ENCODE results near the gene ABLIM2.

ABLIM2 gene

DNA sequence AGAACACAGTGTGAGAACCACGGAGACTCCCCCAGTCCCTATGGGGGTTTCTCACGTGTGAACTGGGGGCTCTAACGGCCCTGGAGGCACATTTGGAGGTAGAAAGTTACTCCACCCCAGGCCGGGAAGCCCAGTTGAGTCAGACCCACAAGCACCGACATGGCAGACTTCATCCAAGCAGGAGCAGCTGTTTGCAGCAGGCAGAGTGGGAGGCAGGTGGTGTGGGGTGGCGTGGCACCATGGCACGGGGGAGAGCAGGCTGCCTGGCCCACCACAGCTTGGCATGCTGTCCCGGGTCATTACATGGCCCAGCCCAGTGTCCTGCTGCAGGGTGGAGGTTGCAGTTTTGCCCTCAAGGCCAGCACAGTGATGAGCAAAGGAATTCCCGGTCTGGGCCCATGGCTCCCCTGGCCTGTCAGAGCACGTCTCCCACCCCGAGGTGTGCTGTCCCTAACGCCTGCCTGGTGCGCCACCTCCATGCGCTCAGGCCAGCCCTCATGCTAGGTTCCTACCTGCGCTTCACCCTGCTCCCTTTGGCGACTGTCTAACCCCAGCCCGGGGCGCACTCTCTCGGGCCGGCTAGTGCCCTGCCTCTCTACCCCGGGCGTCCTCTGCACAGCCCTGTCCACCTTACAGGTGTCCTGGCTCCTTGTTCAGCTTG is 128.4 kb downstream of the ABLIM2 start:
- TF ChIP-seq, protein P1, sequence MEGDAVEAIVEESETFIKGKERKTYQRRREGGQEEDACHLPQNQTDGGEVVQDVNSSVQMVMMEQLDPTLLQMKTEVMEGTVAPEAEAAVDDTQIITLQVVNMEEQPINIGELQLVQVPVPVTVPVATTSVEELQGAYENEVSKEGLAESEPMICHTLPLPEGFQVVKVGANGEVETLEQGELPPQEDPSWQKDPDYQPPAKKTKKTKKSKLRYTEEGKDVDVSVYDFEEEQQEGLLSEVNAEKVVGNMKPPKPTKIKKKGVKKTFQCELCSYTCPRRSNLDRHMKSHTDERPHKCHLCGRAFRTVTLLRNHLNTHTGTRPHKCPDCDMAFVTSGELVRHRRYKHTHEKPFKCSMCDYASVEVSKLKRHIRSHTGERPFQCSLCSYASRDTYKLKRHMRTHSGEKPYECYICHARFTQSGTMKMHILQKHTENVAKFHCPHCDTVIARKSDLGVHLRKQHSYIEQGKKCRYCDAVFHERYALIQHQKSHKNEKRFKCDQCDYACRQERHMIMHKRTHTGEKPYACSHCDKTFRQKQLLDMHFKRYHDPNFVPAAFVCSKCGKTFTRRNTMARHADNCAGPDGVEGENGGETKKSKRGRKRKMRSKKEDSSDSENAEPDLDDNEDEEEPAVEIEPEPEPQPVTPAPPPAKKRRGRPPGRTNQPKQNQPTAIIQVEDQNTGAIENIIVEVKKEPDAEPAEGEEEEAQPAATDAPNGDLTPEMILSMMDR (conservative IDR thresholded peaks at IDR 0.05) = no peak
- TF ChIP-seq ZFX (IDR thresholded peaks at IDR 0.05) = no peak
- no peak overlapping the region for H3K27ac ChIP-seq

DNA sequence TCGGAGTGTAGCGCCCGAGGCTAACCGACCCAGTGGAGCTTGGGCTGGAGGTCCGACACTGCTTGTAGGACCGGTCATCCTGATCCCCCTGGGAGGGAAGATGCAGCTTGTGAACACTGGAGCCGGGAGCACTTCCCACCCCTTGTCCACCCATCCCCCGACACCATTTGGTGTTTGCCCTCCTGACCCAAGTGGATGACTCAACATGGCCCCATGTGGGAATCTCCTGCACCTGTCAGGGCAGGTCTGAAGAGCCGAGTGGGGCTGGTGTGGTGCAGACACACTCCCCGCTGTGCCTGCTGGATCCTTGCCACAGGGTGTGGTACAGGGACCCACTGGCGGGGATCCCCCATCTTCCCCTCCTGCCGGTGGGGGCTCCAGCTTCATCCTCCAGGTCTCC is 128.9 kb downstream of the ABLIM2 start:
- TF ChIP-seq, protein P1 (conservative IDR thresholded peaks at IDR 0.05) = no peak
- TF ChIP-seq ZFX (IDR thresholded peaks at IDR 0.05) = no peak
- no peak overlapping the region for H3K27ac ChIP-seq

DNA sequence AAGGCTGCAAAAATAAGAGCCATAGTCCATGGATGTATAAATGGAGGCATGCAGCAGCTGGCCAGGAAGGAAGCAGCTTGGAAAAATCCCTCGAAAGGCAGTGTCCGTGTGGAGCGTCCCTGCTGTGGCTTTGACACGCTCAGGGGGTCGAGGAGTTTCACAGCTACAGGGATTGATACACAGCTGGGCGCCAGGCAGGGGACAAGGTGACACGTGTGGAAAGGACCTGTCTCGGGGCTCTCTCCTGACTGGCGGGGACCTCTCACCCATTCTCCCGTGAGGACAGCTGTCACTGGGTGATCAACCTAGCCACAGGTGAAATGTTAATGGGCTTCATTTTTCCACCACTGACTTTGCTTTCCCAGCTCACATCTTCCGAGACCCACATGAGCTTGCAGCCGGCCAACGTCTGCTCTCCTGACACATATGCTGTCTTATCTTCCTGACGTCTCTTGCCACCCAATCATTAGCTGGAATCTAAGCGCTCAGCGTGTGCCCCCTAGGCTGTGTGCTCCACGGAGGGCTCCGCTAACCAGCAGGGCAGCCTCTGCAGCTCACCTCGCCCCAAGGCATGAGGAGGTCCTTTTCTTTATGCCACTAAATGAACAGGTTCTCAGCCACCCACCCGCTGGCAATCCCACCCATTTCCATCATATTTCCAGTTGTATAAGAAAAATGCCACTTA is 129.6 kb downstream of the ABLIM2 start:
- TF ChIP-seq, protein P1 (conservative IDR thresholded peaks at IDR 0.05) = no peak
- no peak for TF ChIP-seq ZFX (IDR thresholded peaks at IDR 0.05)
- no peak overlapping the region for H3K27ac ChIP-seq

DNA sequence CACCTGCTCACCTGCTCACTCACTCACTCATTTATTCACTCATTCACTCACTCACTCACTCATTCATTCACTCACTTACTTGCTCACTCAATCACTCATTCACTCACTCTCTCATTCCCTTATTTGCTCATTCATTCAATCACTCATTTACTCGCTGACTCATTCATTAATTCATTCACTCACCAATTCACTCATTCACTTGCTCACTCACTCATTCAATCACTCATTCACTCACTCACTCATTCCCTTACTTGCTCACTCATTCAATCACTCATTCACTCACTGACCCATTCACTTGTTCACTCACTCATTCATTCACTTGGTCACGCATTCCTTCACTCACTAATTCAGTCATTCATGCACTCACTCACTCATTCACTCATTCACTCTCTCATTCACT is 130.2 kb downstream of the ABLIM2 start:
- TF ChIP-seq ZFX (IDR thresholded peaks at IDR 0.05) = no peak
- TF ChIP-seq, protein P1 (conservative IDR thresholded peaks at IDR 0.05) = no peak
- no peak overlapping the region for H3K27ac ChIP-seq

DNA sequence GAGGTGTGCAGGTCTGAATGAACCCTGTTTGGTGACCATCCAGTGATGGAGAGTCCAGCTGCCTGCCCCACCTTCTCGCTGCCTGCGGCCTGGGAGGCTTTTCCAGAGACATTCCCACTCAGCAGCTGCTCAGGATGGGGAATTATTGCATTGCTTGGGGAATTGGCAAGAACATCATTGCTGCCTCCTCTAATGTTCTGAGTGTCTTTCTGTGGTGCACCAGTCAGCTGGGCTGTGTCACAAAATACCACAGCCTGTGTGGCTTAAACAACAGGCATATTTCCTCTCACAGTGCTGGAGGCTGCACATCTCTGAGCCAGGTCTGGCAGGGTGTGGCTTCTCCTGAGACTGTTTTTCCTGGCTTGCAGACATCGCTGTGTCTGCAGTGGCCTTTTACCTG is 132.2 kb downstream of the ABLIM2 start:
- TF ChIP-seq ZFX (IDR thresholded peaks at IDR 0.05) = no peak
- TF ChIP-seq, protein P1 (conservative IDR thresholded peaks at IDR 0.05) = no peak
- H3K27ac ChIP-seq = no peak overlapping the region

DNA sequence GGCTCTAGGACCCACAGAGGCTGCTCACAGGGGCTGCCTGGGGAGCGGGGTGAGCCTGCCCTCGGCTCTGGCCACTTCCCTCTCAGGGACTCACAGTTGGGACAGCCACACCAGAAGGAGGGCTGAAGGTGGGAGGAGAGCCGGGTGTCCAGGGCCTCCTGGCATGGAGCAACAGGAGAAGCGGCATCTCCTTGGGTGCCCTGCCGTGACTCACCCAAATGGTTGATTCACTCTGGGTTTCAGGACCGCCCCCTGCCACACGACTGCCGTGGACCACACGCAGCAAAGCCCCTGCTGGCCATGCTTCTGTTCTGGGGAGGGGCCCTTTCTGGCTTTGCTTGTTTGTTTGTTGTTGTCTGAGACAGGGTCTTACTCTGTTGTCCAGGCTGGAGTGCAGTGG is 132.9 kb downstream of the ABLIM2 start:
- TF ChIP-seq, protein P1 (conservative IDR thresholded peaks at IDR 0.05) = no peak
- no peak for TF ChIP-seq ZFX (IDR thresholded peaks at IDR 0.05)

DNA sequence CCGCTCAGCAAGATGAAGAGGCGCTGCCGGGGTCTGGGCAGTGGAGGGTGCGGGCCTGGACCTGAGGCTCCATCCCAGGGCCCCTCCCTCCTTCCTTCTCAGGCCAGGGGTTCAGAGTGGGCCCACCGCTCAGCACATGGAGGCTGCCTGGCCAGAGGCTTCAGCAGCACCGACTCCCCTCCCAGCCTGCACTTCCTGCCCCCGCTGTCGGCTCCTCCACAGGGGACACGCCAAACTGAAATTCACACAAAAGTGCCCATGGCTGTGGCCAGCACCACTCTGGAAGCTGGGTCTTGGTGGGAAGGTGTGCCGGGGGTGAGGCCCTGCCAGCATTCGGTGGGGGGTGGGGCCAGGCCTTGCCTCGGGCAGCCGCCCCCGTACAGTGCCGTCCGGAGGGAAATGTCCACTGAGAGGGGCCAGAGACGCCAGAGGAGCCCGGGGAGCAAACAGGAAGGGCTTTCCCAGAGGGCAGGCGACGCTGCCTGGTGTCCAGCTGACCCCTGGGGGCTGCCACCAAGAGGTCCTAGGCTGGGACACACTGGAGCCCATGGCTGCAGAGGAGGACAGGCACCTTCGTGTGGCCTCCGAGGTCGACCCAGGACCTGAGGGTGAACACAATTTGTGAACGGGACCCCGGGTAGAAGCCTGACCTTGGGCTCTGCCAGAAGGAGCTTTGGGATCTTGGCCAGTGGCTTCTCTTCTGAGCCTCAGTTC is 134.4 kb downstream of the ABLIM2 start:
- H3K27ac ChIP-seq = no peak overlapping the region
- no peak for TF ChIP-seq ZFX (IDR thresholded peaks at IDR 0.05)
- TF ChIP-seq, protein P1 (conservative IDR thresholded peaks at IDR 0.05) = no peak

More for the DNA sequence above, 132.9 kb downstream of the ABLIM2 start:
- H3K27ac ChIP-seq = no peak overlapping the region

Measured in C4-2B (cell line).